WERI-Rb-1 (cell line): Measurements from ENCODE around the gene RIPK3.

Experiments
- DNase-seq: peaks from one replicate; pipeline ENCODE4 v3.0.0-alpha.2; 2020
- H3K27ac ChIP-seq: fragments of 250-450 bp; sonication (Bioruptor Pico); 2 replicates; pipeline ENCODE4 v1.5.1; 2020; ENCODE audit warnings: mild to moderate bottlenecking, moderate library complexity
- H3K27me3 ChIP-seq: fragments of 250-450 bp; sonication (Bioruptor Pico); 2 replicates; pipeline ENCODE4 v1.5.1; 2021; ENCODE audit warnings: mild to moderate bottlenecking, low read depth, moderate library complexity; ENCODE audit not compliant: insufficient read depth, severe bottlenecking
- H3K36me3 ChIP-seq: fragments of 250-450 bp; sonication (Bioruptor Pico); 2 replicates; pipeline ENCODE4 v1.5.1; 2020; ENCODE audit warnings: mild to moderate bottlenecking, moderate library complexity
- H3K4me3 ChIP-seq: 2 replicates; pipeline ENCODE4 v1.5.1; 2011; ENCODE audit warnings: low read depth, mild to moderate bottlenecking, control low read depth, low read length
- H3K9me3 ChIP-seq: fragments of 250-450 bp; sonication (Bioruptor Pico); 2 replicates; pipeline ENCODE4 v1.5.1; 2021; ENCODE audit warnings: mild to moderate bottlenecking, moderate library complexity; ENCODE audit not compliant: severe bottlenecking
- TF ChIP-seq, protein P1 (sequence below): IDR thresholded peaks from 2 replicates; pipeline ENCODE4 v1.5.1; 2011; ENCODE audit warnings: low read depth, mild to moderate bottlenecking, control low read depth, inconsistent platforms, low read length

RIPK3 gene

DNA sequence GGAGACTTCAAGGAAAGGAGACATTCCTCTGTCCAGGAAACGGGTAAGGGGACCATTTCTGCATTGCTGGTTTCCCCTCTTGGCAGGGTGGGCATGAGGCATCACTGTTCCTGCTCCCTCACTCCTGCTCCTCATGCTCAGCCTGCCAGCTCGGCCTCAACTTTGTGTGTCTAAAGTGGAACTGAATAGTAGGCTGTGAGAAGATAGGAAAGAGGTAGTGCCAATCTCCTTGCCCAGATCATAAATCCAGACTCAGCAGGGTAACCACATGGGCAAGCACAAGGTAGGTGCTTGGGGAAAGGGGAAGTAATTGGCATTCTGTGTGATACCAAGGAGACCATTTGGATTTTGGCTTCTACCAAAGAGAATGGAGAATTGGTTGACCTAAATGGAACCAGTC is 25.9 kb downstream of the RIPK3 start:
- H3K27me3 ChIP-seq, result no peaks in the 10 kb centered on the region
- H3K27ac ChIP-seq, result no peak overlapping the region
- TF ChIP-seq, protein P1, sequence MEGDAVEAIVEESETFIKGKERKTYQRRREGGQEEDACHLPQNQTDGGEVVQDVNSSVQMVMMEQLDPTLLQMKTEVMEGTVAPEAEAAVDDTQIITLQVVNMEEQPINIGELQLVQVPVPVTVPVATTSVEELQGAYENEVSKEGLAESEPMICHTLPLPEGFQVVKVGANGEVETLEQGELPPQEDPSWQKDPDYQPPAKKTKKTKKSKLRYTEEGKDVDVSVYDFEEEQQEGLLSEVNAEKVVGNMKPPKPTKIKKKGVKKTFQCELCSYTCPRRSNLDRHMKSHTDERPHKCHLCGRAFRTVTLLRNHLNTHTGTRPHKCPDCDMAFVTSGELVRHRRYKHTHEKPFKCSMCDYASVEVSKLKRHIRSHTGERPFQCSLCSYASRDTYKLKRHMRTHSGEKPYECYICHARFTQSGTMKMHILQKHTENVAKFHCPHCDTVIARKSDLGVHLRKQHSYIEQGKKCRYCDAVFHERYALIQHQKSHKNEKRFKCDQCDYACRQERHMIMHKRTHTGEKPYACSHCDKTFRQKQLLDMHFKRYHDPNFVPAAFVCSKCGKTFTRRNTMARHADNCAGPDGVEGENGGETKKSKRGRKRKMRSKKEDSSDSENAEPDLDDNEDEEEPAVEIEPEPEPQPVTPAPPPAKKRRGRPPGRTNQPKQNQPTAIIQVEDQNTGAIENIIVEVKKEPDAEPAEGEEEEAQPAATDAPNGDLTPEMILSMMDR, result no peak
- peaks cover 4% of the 10 kb centered on the region for H3K36me3 ChIP-seq
- no peak for DNase-seq
- no peak overlapping the region for H3K4me3 ChIP-seq
- H3K9me3 ChIP-seq, result no peaks in the 10 kb centered on the region

DNA sequence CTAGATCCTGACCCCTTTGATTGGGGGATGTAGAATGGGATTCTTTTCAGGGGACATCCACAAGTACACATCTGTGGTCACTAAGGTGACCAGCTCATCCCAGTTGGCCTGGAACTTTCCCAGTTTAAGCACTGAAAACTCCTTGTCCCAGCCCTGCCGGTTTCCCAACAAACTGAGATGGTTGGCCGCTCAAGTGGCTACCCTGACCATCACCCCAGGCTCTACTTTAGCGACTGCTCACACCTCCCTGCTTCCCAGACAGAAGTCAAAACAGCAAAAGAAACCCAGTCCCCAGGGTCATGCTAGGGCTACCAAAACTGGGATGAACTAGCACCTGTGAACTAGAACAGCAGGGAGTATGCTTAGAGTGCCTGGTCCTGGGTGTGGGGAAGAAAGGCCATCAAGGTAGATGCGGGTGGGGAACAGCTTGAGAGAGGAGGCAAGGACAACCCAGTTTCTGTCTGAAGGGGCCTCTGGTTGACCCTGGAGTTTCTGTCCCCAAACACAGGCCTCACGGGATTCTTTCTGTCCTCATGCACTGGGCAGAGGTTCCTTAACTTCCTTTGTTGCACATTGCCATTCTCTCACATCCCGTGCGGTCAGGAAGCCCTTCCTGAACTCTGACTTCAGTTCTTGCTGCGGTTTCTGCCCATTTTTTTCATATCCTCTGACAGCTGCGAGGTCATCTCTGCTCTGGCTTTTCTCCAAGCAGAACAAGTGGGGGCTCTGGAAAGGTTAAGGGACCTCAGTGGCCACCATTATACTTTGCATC is 26.9 kb downstream of the RIPK3 start:
- H3K4me3 ChIP-seq, result no peak overlapping the region
- TF ChIP-seq, protein P1, result no peak
- no peaks in the 10 kb centered on the region for H3K27me3 ChIP-seq
- H3K36me3 ChIP-seq, result peaks cover 9% of the 10 kb centered on the region
- no peak for DNase-seq
- H3K9me3 ChIP-seq, result no peaks in the 10 kb centered on the region
- no peak overlapping the region for H3K27ac ChIP-seq

DNA sequence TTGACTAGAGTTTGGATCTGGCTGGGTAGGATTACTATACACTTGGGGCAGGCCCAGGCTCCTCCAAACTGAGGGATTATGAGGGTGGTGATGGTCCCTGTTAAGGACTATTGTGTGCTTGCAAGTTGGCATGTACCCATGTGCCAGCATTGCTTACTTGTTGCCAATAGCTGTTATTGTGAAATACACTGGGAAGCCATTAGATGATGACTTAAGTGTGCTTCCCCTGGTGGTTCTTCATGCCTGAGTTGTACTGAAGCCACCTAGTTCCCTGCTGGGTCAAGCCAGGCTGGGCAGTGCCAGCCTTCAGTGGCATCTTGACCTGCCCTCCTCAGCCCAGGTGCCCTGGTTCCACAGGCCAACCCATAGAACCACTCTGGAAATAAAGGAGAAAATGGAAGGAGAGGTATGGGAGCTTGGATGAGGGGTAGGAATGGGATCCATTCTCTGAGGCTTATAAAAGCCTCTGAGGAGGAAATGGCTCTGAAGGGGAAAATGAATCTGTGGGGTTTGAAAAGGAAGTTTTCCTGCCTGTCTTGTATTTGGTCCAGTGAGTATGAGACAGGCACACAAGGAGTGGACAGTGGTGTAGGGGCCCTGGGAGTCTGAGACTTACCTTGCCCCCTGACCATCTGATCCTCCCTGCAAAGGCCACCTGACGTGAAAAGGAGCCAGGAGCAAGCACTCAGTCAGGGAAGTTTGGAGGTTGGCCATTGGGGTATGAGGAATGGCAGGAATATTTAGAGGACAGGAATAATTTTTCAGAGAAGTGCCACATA is 27.8 kb downstream of the RIPK3 start:
- TF ChIP-seq, protein P1, result no peak
- no peak overlapping the region for H3K27ac ChIP-seq
- peaks cover 9% of the 10 kb centered on the region for H3K36me3 ChIP-seq
- H3K4me3 ChIP-seq, result no peak overlapping the region
- DNase-seq, result no peak
- H3K27me3 ChIP-seq, result no peaks in the 10 kb centered on the region
- no peaks in the 10 kb centered on the region for H3K9me3 ChIP-seq

DNA sequence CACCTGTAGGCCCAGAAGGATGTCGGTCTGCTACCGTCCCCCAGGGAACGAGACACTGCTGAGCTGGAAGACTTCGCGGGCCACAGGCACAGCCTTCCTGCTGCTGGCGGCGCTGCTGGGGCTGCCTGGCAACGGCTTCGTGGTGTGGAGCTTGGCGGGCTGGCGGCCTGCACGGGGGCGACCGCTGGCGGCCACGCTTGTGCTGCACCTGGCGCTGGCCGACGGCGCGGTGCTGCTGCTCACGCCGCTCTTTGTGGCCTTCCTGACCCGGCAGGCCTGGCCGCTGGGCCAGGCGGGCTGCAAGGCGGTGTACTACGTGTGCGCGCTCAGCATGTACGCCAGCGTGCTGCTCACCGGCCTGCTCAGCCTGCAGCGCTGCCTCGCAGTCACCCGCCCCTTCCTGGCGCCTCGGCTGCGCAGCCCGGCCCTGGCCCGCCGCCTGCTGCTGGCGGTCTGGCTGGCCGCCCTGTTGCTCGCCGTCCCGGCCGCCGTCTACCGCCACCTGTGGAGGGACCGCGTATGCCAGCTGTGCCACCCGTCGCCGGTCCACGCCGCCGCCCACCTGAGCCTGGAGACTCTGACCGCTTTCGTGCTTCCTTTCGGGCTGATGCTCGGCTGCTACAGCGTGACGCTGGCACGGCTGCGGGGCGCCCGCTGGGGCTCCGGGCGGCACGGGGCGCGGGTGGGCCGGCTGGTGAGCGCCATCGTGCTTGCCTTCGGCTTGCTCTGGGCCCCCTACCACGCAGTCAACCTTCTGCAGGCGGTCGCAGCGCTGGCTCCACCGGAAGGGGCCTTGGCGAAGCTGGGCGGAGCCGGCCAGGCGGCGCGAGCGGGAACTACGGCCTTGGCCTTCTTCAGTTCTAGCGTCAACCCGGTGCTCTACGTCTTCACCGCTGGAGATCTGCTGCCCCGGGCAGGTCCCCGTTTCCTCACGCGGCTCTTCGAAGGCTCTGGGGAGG is 28.9 kb downstream of the RIPK3 start, which contains the start of gene LTB4R:
Gene LTB4R (plus strand): TSS at position 857 of the 959 bp plus-strand sequence. CDS start 4,150 bp downstream, outside the sequence.
- no peak within 1 kb of the TSS for H3K4me3 ChIP-seq
- no peak for DNase-seq
- H3K9me3 ChIP-seq, result no peaks in the 10 kb centered on the region
- H3K27me3 ChIP-seq, result no peaks in the 10 kb centered on the region
- H3K27ac ChIP-seq, result no peak within 1 kb of the TSS
- TF ChIP-seq, protein P1, result no peak
- H3K36me3 ChIP-seq, result peaks cover 14% of the 10 kb centered on the region

DNA sequence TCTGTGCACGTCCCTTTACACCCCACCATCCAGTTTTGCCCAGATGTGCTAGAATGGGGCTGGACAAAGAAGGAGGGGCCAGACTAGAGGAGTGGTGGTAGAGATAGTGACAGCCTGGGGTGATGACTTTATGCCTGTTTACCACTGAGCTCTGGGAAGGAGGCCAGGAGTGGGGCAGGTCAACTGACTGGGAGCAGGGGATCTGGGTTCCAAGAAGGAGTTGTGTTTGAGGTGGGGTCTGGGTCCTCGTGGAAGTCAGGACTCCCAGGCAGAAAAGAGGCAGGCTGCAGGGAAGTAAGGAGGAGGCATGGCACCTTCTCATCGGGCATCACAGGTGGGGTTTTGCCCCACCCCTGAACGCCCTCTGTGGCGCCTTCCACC is 29.5 kb downstream of the RIPK3 start:
- H3K36me3 ChIP-seq, result peaks cover 21% of the 10 kb centered on the region

More for the DNA sequence above, 29.5 kb downstream of the RIPK3 start:
- Histone ChIP-seq H3K27me3 (no peaks in the 10 kb centered on the region), H3K27ac (no peak overlapping the region), H3K9me3 (no peaks in the 10 kb centered on the region), H3K4me3 (no peak overlapping the region)
- TF ChIP-seq, protein P1, result no peak
- no peak for DNase-seq
